H9 (cell line): ENCODE results near the gene RAD50. TPM values are rescaled to one million over a fixed set of nuclear protein-coding genes. Genes with fewer than 3 reads are reported as not detected.

ENCODE experiments used
- DNase-seq: peaks from one replicate; pipeline ENCODE4 v3.0.0-alpha.2; 2017
- H2AFZ ChIP-seq: one replicate; pipeline ENCODE4 v1.6.1; 2013; ENCODE audit warnings: mild to moderate bottlenecking, low read length, control low read depth, moderate library complexity
- H2AK5ac ChIP-seq: 2 replicates; pipeline ENCODE4 v1.6.1; 2013; ENCODE audit warnings: low read length, control low read depth, mixed read lengths; ENCODE audit not compliant: insufficient read length
- H2BK120ac ChIP-seq: one replicate; pipeline ENCODE4 v1.6.1; 2013; ENCODE audit warnings: low read depth, mild to moderate bottlenecking, low read length, control low read depth, inconsistent platforms; ENCODE audit not compliant: poor library complexity, severe bottlenecking
- H2BK12ac ChIP-seq: 2 replicates; pipeline ENCODE4 v1.6.1; 2013; ENCODE audit warnings: low read length, control low read depth, mixed read lengths, low read depth; ENCODE audit not compliant: insufficient read length
- H2BK15ac ChIP-seq: 2 replicates; pipeline ENCODE4 v1.6.1; 2013; ENCODE audit warnings: low read depth, low read length, control low read depth
- H2BK20ac ChIP-seq: one replicate; pipeline ENCODE4 v1.6.1; 2013; ENCODE audit warnings: low read depth, mild to moderate bottlenecking, low read length, control low read depth, inconsistent platforms; ENCODE audit not compliant: poor library complexity, severe bottlenecking
- H2BK5ac ChIP-seq: 2 replicates; pipeline ENCODE4 v1.6.1; 2013; ENCODE audit warnings: low read length, control low read depth, mixed read lengths; ENCODE audit not compliant: insufficient read length
- H3K14ac ChIP-seq: 2 replicates; pipeline ENCODE4 v1.6.1; 2013; ENCODE audit warnings: low read length, control low read depth; ENCODE audit not compliant: insufficient read depth
- H3K18ac ChIP-seq: 2 replicates; pipeline ENCODE4 v1.6.1; 2013; ENCODE audit warnings: low read depth, mild to moderate bottlenecking, mixed read lengths, low read length, control low read depth; ENCODE audit not compliant: insufficient read length
- H3K23ac ChIP-seq: 2 replicates; pipeline ENCODE4 v1.6.1; 2013; ENCODE audit warnings: low read length, control low read depth, mixed read lengths, low read depth; ENCODE audit not compliant: insufficient read length
- H3K23me2 ChIP-seq: 2 replicates; pipeline ENCODE4 v1.6.1; 2013; ENCODE audit warnings: low read depth, mild to moderate bottlenecking, mixed read lengths, low read length, control low read depth; ENCODE audit not compliant: insufficient read length, poor library complexity, severe bottlenecking
- H3K27ac ChIP-seq: 2 replicates; pipeline ENCODE4 v1.5.1; 2013; ENCODE audit warnings: low read length, control low read depth, mixed read lengths, low read depth; ENCODE audit not compliant: insufficient read length
- H3K27me3 ChIP-seq: 2 replicates; pipeline ENCODE4 v1.6.1; 2013; ENCODE audit warnings: low read length, control low read depth, inconsistent platforms; ENCODE audit not compliant: insufficient read depth
- H3K4ac ChIP-seq: 2 replicates; pipeline ENCODE4 v1.6.1; 2013; ENCODE audit warnings: low read depth, mild to moderate bottlenecking, control low read depth, inconsistent platforms, low read length, moderate library complexity
- H3K4me1 ChIP-seq: 2 replicates; pipeline ENCODE4 v1.6.1; 2013; ENCODE audit warnings: low read length, control low read depth, inconsistent platforms; ENCODE audit not compliant: insufficient read depth
- H3K4me2 ChIP-seq: 2 replicates; pipeline ENCODE4 v1.6.1; 2013; ENCODE audit warnings: low read length, control low read depth, mixed read lengths; ENCODE audit not compliant: insufficient read length, insufficient read depth
- H3K56ac ChIP-seq: 2 replicates; pipeline ENCODE4 v1.6.1; 2013; ENCODE audit warnings: low read depth, mild to moderate bottlenecking, mixed read lengths, low read length, control low read depth; ENCODE audit not compliant: insufficient read length
- H3K79me1 ChIP-seq: 2 replicates; pipeline ENCODE4 v1.6.1; 2013; ENCODE audit warnings: low read depth, mild to moderate bottlenecking, moderate library complexity, low read length, control low read depth, inconsistent platforms; ENCODE audit not compliant: insufficient read depth, poor library complexity, severe bottlenecking
- H3K79me2 ChIP-seq: 2 replicates; pipeline ENCODE4 v1.6.1; 2013; ENCODE audit warnings: low read length, control low read depth, inconsistent platforms; ENCODE audit not compliant: insufficient read depth
- H3K9ac ChIP-seq: 2 replicates; pipeline ENCODE4 v1.6.1; 2013; ENCODE audit warnings: low read length, control low read depth, mixed read lengths; ENCODE audit not compliant: insufficient read length; ENCODE audit errors: extremely low read depth
- H3K9me3 ChIP-seq: one replicate; pipeline ENCODE4 v1.6.1; 2013; ENCODE audit warnings: low read depth, low read length, inconsistent platforms; ENCODE audit not compliant: control insufficient read depth
- H3T11ph ChIP-seq: one replicate; pipeline ENCODE4 v1.6.1; 2013; ENCODE audit warnings: mild to moderate bottlenecking, low read length, control low read depth, inconsistent platforms
- H4K20me1 ChIP-seq: one replicate; pipeline ENCODE4 v1.6.1; 2013; ENCODE audit not compliant: control insufficient read depth, insufficient read length, insufficient read depth
- H4K5ac ChIP-seq: 2 replicates; pipeline ENCODE4 v1.6.1; 2013; ENCODE audit warnings: low read depth, mild to moderate bottlenecking, mixed read lengths, low read length, control low read depth; ENCODE audit not compliant: insufficient read length
- H4K8ac ChIP-seq: replicated peaks from 2 replicates; pipeline ENCODE4 v1.6.1; 2013; ENCODE audit warnings: low read length, control low read depth, mixed read lengths, low read depth; ENCODE audit not compliant: insufficient read length
- H4K91ac ChIP-seq: 2 replicates; pipeline ENCODE4 v1.6.1; 2013; ENCODE audit warnings: low read depth, mild to moderate bottlenecking, moderate library complexity, mixed read lengths, low read length, control low read depth; ENCODE audit not compliant: insufficient read length
- H3K27ac Mint-ChIP-seq, 3 experiments: 2 replicates in 2 of 3; 3 replicates in 1 of 3; pipeline ENCODE4 v1.8.0; 2020 to 2021; ENCODE audit warnings: mixed read lengths in 3 of 3, mild to moderate bottlenecking in 1 of 3, moderate library complexity in 1 of 3
- H3K27me3 Mint-ChIP-seq: 2 replicates; pipeline ENCODE4 v1.8.0; 2021; ENCODE audit warnings: low read depth, mild to moderate bottlenecking, moderate library complexity, mixed read lengths
- H3K36me3 Mint-ChIP-seq, 3 experiments: 2 replicates in 2 of 3; 3 replicates in 1 of 3; pipeline ENCODE4 v1.8.0; 2020 to 2021; ENCODE audit warnings: low read depth in 3 of 3, mixed read lengths in 3 of 3; ENCODE audit not compliant: insufficient read depth in 1 of 3
- H3K4me1 Mint-ChIP-seq, 2 experiments: 2 replicates each; pipeline ENCODE4 v1.8.0; 2020; ENCODE audit warnings: mixed read lengths in 2 of 2
- H3K4me3 Mint-ChIP-seq, 2 experiments: 2 replicates in 1 of 2; 3 replicates in 1 of 2; pipeline ENCODE4 v1.8.0; 2020 to 2021; ENCODE audit warnings: mild to moderate bottlenecking in 2 of 2, mixed read lengths in 2 of 2, moderate library complexity in 1 of 2
- H3K9me3 Mint-ChIP-seq, 2 experiments: 2 replicates in 1 of 2; 3 replicates in 1 of 2; pipeline ENCODE4 v1.8.0; 2020; ENCODE audit warnings: mild to moderate bottlenecking in 2 of 2, mixed read lengths in 2 of 2, moderate library complexity in 1 of 2
- WGBS: extraction: QIAGEN DNeasy Blood & Tissue Kit; methylation state at CpG from one replicate; pipeline ENCODE4 v1.1.7; 2013; ENCODE audit warnings: missing lambda C conversion rate, low lambda C conversion rate, mixed read lengths; ENCODE audit not compliant: insufficient read length; ENCODE audit errors: extremely low coverage; 5-methylcytosine and 5-hydroxymethylcytosine counted together
- total RNA-seq: library from RNA; stranded (reverse); gene quantifications from 2 replicates; pipeline ENCODE4 v1.2.1, GENCODE V29; 2021
- TF ChIP-seq, protein P1 (sequence below): fragments of 200-600 bp; sonication (generic); conservative IDR thresholded peaks from 3 replicates; pipeline ENCODE4 v1.8.0; 2021; ENCODE audit warnings: antibody characterized with exemption, mild to moderate bottlenecking

The RAD50 gene
- total RNA-seq, 1 experiment from 2014 or later: 46.1 TPM

DNA sequence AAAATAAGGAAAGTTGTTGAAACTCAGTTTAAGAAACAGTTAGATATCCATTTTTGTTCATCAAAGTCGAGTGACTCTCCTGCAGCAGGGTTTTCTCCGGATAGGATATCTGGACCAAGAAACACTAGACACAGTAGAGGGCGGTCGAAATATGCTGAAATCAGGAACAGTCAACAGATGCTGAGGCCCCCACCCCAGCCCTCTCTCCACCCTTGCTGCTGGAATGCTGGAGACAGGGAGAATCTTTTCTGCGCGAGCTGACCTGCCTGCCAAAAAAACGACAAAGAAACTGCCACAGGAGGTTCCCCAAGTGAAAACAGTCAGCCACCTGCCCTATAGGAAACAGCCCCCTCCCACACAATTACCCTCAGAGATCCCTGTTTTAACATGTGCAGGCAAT lies 96.9 kb downstream of the RAD50 start:
- no peak overlapping the region for H2BK20ac ChIP-seq
- no peaks in the 10 kb centered on the region for H3K4me1 ChIP-seq
- Mint-ChIP-seq H3K9me3 (peaks cover 0 to 14% of the 10 kb centered on the region in 2 experiments; a peak in 2 of 5 replicates), H3K27me3 (peaks cover 56% of the 10 kb centered on the region), H3K4me1 (peaks cover 3 to 10% of the 10 kb centered on the region in 2 experiments), H3K4me3 (no peak overlapping the region), H3K36me3 (peaks cover 0 to under 1% (median 0%) of the 10 kb centered on the region in 3 experiments; a peak in 1 of 7 replicates), H3K27ac (no peak overlapping the region)
- H2AFZ ChIP-seq: no peak overlapping the region
- no peak overlapping the region for H2BK5ac ChIP-seq
- H3K27me3 ChIP-seq: peaks cover 6% of the 10 kb centered on the region; the same call in 1 of the 2 replicates
- H2BK120ac ChIP-seq: no peak overlapping the region
- no peak for DNase-seq
- H2BK12ac ChIP-seq: no peak overlapping the region
- H4K8ac ChIP-seq: no peak overlapping the region
- no peak overlapping the region for H3K4me2 ChIP-seq
- H3K23me2 ChIP-seq: no peaks in the 10 kb centered on the region
- no peak overlapping the region for H4K5ac ChIP-seq
- no peaks in the 10 kb centered on the region for H3K79me1 ChIP-seq
- no peaks in the 10 kb centered on the region for H3K9me3 ChIP-seq
- no peak overlapping the region for H4K91ac ChIP-seq
- no peaks in the 10 kb centered on the region for H3K79me2 ChIP-seq
- no peak overlapping the region for H3K9ac ChIP-seq
- no peak overlapping the region for H3T11ph ChIP-seq
- no peak overlapping the region for H3K56ac ChIP-seq
- H3K14ac ChIP-seq: no peak overlapping the region
- H4K20me1 ChIP-seq: no peaks in the 10 kb centered on the region
- H2AK5ac ChIP-seq: no peak overlapping the region
- no peak overlapping the region for H3K18ac ChIP-seq
- WGBS: no CpG with 5 or more reads among the region's 7 CpGs
- no peak overlapping the region for H3K27ac ChIP-seq
- TF ChIP-seq, protein P1, sequence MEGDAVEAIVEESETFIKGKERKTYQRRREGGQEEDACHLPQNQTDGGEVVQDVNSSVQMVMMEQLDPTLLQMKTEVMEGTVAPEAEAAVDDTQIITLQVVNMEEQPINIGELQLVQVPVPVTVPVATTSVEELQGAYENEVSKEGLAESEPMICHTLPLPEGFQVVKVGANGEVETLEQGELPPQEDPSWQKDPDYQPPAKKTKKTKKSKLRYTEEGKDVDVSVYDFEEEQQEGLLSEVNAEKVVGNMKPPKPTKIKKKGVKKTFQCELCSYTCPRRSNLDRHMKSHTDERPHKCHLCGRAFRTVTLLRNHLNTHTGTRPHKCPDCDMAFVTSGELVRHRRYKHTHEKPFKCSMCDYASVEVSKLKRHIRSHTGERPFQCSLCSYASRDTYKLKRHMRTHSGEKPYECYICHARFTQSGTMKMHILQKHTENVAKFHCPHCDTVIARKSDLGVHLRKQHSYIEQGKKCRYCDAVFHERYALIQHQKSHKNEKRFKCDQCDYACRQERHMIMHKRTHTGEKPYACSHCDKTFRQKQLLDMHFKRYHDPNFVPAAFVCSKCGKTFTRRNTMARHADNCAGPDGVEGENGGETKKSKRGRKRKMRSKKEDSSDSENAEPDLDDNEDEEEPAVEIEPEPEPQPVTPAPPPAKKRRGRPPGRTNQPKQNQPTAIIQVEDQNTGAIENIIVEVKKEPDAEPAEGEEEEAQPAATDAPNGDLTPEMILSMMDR: no peak
- H3K23ac ChIP-seq: no peak overlapping the region
- H2BK15ac ChIP-seq: no peak overlapping the region
- no peak overlapping the region for H3K4ac ChIP-seq
